NCI-H748 treated with DMSO at 0.1 percent for 48 hours (cell line): ENCODE measurements around the gene C16orf96.

Source experiments
- DNase-seq: peaks from one replicate; lab custom pipeline; 2025; lab: John Stamatoyannopoulos, UW

The C16orf96 gene

DNA sequence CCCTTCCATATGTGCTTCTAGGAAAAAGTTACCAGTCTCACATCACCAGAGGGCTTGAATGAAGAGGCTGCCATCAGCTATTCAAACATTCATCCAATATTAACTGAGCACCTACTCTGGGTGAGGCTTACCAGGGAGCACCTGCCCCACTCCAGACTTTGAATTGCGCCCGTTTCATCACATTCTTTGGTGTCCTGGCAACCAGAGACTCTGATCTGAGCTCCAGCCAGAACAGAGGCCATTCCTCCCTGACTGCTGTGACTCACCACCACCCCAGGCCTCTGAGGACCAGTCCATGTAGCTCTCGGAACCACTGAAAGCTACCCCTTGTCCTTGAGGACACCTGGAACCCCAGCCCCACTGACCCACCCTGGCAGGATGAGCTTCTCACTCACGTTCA lies at the start of gene C16orf96:
C16orf96 (plus strand) TSS at position 229 of the 400 bp plus-strand sequence; CDS start at position 379, 150 bp downstream.
- no peak for DNase-seq

DNA sequence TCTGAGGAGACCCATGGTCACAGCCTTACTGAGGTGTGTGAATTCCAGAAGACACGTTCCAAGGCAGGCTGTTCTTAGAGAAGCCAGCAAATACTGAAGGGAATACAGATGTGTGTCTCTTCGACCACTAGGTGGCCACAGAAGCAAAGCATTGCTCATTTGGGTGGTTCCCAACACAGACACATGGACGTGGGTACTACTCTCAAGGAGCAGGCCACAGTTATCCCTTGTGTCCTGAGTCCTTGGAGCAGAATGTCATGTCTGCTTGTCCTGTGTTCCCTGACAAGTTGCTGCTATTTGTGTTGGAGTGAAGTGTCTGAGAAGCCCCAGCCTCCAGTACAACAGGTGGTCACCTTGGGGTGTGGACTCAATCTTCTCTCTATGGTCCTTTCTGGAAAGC lies 49.7 kb upstream of the C16orf96 start:
- DNase-seq = peak; percentile 6

DNA sequence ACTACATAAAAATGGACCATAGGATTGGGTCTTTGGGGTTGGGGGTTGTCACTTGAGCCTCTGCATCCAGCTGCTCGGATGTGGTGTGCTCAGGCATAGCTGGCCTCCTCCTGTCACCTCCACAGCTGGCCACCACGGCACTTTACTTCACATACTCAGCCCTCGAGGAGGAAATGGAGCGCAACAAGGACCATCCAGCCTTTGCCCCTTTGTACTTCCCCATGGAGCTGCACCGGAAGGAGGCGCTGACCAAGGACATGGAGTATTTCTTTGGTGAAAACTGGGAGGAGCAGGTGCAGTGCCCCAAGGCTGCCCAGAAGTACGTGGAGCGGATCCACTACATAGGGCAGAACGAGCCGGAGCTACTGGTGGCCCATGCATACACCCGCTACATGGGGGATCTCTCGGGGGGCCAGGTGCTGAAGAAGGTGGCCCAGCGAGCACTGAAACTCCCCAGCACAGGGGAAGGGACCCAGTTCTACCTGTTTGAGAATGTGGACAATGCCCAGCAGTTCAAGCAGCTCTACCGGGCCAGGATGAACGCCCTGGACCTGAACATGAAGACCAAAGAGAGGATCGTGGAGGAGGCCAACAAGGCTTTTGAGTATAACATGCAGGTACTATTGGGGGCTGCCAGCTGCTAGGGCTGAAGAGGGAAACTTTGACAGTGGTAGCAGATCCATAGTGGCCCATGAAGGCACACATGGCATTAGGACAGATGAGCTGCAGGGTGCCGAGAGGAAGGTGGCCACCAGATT lies 48.4 kb upstream of the C16orf96 start:
- no peak for DNase-seq

GRCh38 chr16:4508806-4509205 lies 47.3 kb upstream of the C16orf96 start:
- DNase-seq = no peak

DNA sequence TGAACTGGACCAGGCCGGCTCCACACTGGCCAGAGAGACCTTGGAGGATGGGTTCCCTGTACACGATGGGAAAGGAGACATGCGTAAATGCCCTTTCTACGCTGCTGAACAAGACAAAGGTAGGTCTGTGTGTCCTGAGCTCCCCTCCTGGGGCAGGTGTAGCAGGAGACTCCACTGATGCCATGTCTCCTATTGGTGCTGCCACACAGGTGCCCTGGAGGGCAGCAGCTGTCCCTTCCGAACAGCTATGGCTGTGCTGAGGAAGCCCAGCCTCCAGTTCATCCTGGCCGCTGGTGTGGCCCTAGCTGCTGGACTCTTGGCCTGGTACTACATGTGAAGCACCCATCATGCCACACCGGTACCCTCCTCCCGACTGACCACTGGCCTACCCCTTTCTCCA lies 46.7 kb upstream of the C16orf96 start:
- DNase-seq = no peak

DNA sequence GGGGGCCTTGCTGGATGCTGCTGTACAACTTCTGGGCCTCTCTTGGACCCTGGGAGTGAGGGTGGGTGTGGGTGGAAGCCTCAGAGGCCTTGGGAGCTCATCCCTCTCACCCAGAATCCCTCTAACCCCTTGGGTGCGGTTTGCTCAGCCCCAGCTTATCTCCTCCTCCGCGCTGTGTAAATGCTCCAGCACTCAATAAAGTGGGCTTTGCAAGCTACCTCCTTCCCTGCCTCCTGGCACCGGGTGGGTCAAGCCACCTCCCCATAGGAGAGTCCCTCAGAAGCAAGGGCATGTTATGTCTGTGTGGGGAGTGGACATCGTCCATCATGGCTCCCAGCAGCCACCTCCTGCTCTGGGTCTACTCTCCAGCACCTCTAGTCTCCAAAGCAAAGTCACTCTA lies 46.0 kb upstream of the C16orf96 start:
- no peak for DNase-seq

DNA sequence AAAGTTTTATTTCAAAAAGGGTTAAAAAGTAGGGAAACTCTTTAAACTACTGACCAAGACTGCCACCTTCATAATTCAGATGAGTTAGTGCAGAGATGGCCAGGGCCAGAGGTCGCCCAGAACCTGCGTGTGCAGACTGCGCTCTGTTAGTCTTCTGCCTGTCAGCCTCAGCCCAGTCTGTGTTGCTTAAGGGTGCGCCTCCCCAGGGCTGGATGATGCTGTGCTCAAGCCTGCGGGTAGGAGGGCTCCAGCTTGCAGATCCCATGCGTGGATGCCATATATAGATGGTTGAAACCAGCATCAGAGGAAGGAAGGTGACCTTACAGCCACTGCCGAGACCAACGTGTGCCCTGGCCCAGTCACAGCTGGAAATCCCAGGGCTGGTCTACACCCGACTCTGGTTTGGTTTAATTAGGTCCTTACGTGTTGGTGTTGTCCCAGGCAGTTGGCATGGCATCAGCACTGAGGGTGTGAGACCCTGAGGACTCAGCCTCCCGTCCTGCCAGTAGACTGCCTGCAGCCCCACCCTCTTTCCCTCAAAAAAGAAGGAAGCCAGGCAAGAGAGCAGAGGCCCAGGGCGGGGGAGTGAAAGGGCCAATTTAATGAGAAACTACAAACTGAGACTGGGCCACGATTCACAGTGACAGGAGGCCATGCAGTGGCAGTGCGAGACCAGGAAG lies 45.3 kb upstream of the C16orf96 start:
- DNase-seq = no peak

DNA sequence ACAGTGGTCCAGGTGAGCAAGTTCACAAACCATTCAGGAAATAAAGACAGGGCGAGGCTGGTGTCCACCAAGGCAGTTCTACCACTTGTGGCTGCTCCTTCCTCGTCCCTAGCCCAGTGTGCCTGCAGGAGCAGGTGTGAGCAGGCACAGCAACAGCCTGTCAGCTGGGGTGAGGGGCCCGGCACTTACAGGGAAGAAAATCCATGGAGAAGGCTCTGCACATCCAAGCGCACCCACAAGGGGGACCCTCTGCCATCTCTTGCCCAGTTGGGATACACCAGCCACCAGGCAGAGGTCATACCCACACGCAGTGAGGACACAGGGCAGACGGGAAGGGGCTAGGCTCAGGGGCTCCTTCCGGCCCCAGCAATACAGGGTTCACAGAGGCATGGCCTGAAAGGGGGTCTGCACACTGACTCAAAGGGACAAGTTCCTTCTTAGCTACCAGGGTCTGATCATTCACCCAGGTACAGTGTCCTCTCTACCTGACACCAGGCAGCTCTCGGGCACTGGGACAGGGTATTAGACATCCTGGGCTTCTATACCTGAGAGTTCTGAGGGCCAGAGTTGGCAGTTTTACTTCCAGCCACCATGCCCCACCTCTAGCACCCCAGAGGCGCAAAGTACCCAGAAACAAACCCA lies 44.6 kb upstream of the C16orf96 start:
- DNase-seq = no peak

- no peak for DNase-seq
Measured at GRCh38 chr16:4512473-4512872, 43.7 kb upstream of the C16orf96 start.

GRCh38 chr16:4513086-4513860 lies 42.9 kb upstream of the C16orf96 start:
- no peak for DNase-seq

- no peak for DNase-seq
Measured at GRCh38 chr16:4513881-4514280, 42.3 kb upstream of the C16orf96 start.

- DNase-seq = no peak
Measured at GRCh38 chr16:4514606-4515005, 41.5 kb upstream of the C16orf96 start.

GRCh38 chr16:4515611-4516233 lies 40.4 kb upstream of the C16orf96 start:
- DNase-seq = no peak

DNA sequence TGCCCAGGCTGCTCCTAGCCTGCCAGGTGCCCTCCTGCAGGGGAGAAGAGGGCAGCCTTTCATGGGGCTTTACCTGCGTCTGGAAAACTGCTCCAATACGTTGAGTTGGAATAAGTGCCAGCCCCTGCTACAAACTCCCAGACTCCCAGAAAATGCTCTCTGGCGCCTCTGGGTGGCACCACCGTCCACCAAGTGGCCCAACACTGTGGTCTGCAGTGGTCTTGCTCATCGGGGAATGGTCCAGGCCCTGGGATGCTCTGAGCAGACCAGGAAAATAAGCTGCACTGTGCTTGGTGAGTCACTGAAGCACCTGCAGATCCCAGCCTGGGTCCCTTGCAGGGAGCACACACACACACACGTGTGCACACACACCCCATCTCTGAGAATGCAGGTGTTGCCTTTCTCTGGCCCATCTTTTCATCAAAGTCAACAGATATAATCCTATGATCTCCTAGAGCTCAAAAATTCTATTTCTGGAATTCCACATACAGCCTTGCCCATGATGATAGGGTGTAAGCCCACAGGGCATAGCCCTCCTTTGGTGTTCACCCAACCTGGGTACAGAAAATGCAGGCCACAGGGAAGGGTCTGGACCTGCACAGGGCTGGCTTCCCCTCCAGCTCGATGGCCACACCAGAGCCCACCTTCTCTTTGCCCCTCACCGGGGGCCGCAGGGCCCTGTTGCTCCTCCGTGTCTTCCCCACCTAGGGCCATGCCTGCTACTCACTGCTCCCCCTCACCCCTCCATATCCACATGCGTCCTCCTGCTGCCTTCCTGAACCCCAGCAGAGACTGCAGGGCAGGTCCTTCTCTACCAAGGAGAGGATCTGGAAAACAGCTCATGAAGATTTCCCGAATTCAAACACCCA lies 38.1 kb upstream of the C16orf96 start:
- peak; percentile 20 for DNase-seq

DNA sequence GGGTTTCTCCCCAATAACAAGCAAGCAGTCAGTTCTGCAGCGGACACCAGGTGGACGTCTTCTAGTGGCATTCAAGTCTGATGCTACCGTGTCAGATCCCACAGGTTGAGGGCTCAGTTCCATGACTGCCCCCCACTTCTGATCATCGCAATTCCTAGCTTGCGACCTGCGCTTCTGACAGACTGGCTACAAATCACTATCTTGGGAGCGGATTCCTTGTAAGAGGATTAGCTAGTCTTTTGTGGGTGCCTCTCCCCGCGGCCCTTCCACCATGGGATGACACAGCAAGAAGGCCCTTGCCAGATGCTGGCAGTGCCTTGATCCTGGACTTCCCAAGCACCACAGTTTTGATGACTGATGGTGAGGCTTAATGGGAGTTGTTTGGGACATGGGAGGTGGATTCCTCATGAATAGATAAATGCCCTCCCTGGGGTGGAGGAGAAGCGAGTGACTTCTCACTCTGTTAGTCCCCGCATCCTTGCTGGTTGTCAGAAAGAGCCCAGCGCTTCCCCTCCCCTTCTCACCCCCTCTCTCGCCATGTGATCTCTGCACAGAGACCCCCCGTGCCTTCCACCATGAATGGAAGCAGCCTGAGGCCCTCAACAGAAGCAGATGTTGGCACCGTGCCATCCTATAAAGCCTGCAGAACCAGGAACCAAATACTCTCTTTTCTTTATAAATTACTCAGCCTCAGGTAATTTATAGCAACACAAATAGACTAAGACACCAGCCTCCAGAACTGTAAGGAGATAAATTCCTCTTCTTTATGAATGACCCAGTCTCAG lies 36.7 kb upstream of the C16orf96 start:
- no peak for DNase-seq

DNA sequence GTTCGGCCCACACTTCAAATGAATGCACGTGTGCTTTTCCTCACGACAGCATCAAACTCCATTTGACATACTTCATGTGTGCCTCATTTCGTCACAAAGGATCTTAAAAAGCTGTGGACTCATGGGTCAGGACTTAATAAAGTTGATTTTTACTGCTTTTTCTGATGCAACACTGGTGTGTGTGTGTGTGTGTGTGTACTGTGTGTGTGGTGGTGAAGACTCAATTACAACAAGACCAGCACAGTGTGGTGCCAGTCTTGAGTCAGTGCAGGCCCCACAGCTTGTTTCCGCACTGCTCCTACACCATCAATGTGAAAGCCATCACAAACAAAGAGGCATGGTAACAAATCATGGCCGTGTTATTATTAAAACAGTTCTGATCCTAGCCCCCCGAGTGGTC lies 35.2 kb upstream of the C16orf96 start:
- no peak for DNase-seq

DNA sequence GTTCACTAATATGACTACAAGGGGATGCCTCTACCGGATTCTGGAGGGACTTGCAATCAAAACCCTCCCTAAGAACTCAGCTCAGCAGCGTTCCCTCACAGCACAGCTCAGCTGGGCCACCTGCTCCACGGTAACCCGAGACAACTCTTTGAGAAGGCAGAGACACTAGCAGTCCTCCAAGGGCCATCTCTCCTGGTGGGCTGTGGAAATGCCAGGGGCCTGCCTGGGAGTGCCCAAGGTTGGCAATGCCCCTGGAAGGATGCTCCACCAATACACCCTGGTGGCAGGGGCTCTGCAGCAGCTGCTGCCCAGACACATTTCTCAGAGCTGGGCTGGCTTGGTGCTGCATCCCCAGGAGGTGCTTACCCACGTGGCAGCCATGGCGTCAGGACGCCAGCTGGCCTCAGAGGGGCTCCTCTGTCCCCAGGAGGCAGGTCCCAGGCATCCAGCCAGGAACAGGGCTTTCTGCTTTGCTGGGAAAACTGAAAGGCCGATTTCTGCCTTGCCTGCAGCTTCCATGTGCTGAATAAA lies 34.0 kb upstream of the C16orf96 start:
- no peak for DNase-seq

DNA sequence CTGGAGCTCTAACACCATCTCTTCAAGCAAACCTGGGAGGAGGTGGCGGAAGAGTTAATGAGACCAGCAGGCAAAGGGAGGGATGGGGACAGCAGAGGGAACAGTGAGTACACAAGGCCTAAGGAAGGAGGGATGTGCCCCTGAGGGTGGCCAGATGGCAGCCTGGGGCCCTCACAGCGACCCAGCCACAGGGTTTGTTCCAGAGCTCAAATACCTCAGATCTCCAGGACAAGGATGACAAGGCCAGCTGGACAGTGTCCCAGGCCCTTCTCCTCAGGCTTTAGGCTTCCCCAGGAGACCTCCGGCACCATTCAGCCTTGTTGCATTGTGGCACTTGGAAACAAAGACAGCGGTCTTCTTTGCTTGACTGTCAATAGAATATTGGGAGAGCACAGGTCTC lies 32.5 kb upstream of the C16orf96 start:
- no peak for DNase-seq

- DNase-seq = no peak
Measured at GRCh38 chr16:4524571-4524970, 31.6 kb upstream of the C16orf96 start.

DNA sequence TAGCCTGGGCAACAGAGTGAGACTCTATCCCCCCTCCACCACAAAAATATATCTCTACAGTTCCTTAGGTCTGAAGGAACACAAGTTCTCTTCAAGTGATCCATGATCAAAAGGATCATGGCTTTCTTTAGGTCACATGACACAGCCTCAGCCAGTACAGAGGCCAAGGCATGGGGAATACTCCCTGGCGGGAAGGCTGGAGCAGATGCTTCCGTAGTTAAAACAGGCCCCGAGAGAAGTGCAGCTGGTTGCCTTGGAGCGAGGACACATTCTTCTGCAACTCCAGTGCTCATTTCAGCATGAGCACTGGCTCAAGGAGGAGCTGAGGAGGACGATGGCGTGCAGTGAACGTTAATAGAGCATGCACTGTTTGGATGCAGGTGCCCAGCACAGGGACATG lies 31.1 kb upstream of the C16orf96 start:
- no peak for DNase-seq
